ENCODE measurements around the gene GALNT16.
"Not testable (repeated sequence)": the region's sequence is repeated elsewhere in the genome, so short reads cannot be mapped to it uniquely, and the experiment has no call there.

GALNT16 gene

DNA sequence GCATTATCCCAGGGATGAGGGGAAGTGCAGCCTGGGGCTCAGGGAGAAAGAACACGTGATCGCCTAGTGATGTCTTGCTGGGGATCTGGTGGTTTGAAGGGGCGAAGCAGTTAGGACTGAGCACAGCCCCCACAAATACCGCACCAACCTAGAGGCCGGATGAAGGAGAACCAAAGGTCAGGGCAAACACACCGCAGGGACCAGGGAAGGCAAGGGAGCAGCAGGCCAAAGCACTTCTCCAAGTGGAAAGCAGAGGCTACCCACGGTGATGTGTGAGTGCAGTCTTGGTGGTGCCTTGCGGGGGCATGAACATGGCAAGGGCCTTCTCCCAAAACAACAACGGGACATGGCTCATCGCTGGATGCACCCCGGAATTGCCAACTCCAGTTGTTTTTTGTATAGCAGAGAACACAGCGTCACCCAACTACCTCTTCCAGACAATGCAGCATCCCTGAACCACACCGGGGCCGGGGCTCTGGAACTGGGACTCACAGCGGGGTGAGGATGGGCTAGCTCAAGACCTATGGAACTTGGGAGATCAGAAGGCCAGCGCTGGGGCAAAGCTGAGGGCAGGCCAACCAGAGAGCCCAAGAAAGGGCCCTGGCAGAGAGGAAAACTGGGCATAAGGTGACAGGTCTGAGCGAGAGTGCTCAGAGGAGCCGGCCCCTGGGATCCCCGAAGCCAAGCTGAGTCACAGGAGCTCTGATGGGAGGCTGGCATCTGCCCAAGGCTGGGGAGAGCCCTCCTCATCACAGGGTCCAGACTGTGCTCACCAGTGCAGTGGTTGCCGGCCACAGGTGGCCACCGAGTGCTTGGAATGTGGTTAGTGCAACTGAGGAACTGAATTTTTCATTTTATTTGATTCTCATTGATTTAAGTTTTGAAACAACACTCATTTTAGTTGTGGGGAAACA lies 11.1 kb downstream of the GALNT16 start:
- H3K4me2 ChIP-seq = no peak overlapping the region
- H3K27ac ChIP-seq = no peak overlapping the region
- no peaks in the 10 kb centered on the region for H3K79me2 ChIP-seq (ENCODE audit: insufficient read depth, low read depth)
- no peaks in the 10 kb centered on the region for H4K20me1 ChIP-seq (ENCODE audit: insufficient read depth)
- no peaks in the 10 kb centered on the region for H3K27me3 ChIP-seq (ENCODE audit: insufficient read depth, low read depth)
- H3K4me1 ChIP-seq (ENCODE audit: low read depth, poor library complexity, severe bottlenecking) = no peaks in the 10 kb centered on the region
- H3K4me3 ChIP-seq (IDR thresholded peaks at IDR 0.05; ENCODE audit: insufficient read depth, low read depth, low read length) = no peak overlapping the region
- H3K9ac ChIP-seq = no peak overlapping the region
- no peak overlapping the region for H2AFZ ChIP-seq (ENCODE audit: low read depth)
- TF ChIP-seq, protein P1, sequence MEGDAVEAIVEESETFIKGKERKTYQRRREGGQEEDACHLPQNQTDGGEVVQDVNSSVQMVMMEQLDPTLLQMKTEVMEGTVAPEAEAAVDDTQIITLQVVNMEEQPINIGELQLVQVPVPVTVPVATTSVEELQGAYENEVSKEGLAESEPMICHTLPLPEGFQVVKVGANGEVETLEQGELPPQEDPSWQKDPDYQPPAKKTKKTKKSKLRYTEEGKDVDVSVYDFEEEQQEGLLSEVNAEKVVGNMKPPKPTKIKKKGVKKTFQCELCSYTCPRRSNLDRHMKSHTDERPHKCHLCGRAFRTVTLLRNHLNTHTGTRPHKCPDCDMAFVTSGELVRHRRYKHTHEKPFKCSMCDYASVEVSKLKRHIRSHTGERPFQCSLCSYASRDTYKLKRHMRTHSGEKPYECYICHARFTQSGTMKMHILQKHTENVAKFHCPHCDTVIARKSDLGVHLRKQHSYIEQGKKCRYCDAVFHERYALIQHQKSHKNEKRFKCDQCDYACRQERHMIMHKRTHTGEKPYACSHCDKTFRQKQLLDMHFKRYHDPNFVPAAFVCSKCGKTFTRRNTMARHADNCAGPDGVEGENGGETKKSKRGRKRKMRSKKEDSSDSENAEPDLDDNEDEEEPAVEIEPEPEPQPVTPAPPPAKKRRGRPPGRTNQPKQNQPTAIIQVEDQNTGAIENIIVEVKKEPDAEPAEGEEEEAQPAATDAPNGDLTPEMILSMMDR (conservative IDR thresholded peaks at IDR 0.05; ENCODE audit: low read depth, low read length) = no peak
- no peaks in the 10 kb centered on the region for H3K36me3 ChIP-seq (ENCODE audit: insufficient read depth)

DNA sequence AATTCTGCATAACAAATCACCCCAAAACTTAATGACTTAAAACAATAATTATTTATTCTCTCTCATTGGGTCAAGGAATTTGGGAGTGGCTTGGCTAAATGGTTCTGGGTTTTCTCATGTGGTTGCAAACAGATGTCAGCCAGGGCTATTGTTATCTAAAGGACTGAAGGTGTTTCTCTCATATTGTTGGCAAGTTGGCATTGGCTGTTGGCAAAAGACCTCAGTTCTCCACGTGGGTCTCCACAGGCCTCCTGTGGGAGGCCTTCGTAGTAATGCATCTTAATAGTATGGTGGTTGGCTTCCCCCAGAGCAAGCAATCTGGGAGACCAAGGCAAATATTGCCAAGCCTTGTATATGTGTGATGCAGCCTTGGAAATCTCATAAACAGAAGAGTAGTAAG lies 14.4 kb downstream of the GALNT16 start:
- no peak overlapping the region for H3K4me3 ChIP-seq (IDR thresholded peaks at IDR 0.05; ENCODE audit: insufficient read depth, low read depth, low read length)
- H3K36me3 ChIP-seq (ENCODE audit: insufficient read depth) = no peaks in the 10 kb centered on the region
- no peak overlapping the region for H3K27ac ChIP-seq
- TF ChIP-seq, protein P1 (conservative IDR thresholded peaks at IDR 0.05; ENCODE audit: low read depth, low read length) = no peak
- H3K27me3 ChIP-seq (ENCODE audit: insufficient read depth, low read depth) = no peaks in the 10 kb centered on the region
- H3K4me1 ChIP-seq (ENCODE audit: low read depth, poor library complexity, severe bottlenecking) = no peaks in the 10 kb centered on the region
- no peaks in the 10 kb centered on the region for H3K79me2 ChIP-seq (ENCODE audit: insufficient read depth, low read depth)
- H3K4me2 ChIP-seq = no peak overlapping the region
- no peak overlapping the region for H3K9ac ChIP-seq
- no peak overlapping the region for H2AFZ ChIP-seq (ENCODE audit: low read depth)
- H4K20me1 ChIP-seq (ENCODE audit: insufficient read depth) = no peaks in the 10 kb centered on the region

DNA sequence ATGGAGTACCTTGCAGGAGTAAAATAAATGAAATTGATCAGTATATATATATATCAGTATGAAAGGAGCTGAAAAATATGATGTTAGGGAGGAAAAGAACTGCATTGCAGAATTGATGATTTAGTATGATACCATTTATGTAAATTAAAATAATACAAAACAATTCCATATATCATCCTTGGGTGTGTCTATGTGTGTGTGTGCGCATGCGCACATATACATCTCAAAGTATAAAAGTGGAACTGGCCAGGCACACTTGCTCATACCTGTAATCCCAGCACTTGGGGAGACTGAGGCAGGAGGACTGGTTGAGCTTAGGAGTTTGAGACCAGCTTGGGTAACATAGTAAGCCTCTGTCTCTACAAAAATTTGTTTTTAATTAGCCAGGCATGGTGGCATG lies 15.4 kb downstream of the GALNT16 start:
- TF ChIP-seq, protein P1 (conservative IDR thresholded peaks at IDR 0.05; ENCODE audit: low read depth, low read length) = no peak
- Histone ChIP-seq H3K27me3 (ENCODE audit: insufficient read depth, low read depth) (no peaks in the 10 kb centered on the region), H2AFZ (ENCODE audit: low read depth) (no peak overlapping the region), H3K36me3 (ENCODE audit: insufficient read depth) (no peaks in the 10 kb centered on the region), H3K79me2 (ENCODE audit: insufficient read depth, low read depth) (no peaks in the 10 kb centered on the region), H3K27ac (no peak overlapping the region), H3K4me2 (no peak overlapping the region), H3K4me1 (ENCODE audit: low read depth, poor library complexity, severe bottlenecking) (no peaks in the 10 kb centered on the region), H4K20me1 (ENCODE audit: insufficient read depth) (no peaks in the 10 kb centered on the region), H3K9ac (no peak overlapping the region), H3K4me3 (IDR thresholded peaks at IDR 0.05; ENCODE audit: insufficient read depth, low read depth, low read length) (no peak overlapping the region)

DNA sequence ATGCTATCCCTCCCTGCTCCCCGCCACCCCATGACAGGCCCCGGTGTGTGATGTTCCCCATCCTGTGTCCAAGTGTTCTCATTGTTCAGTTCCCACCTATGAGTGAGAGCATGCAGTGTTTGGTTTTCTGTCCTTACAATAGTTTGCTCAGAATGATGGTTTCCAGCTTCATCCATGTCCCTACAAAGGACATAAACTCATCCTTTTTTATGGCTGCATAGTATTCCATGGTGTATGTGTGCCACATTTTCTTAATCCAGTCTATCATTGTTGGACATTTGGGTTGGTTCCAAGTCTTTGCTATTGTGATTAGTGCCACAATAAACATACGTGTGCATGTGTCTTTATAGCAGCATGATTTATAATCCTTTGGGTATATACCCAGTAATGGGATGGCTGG lies 17.4 kb downstream of the GALNT16 start:
- H2AFZ ChIP-seq (ENCODE audit: low read depth); H3K9ac ChIP-seq; H3K79me2 ChIP-seq (ENCODE audit: insufficient read depth, low read depth); H4K20me1 ChIP-seq (ENCODE audit: insufficient read depth); H3K27me3 ChIP-seq (ENCODE audit: insufficient read depth, low read depth); H3K27ac ChIP-seq; H3K4me2 ChIP-seq; H3K36me3 ChIP-seq (ENCODE audit: insufficient read depth); H3K4me3 ChIP-seq (IDR thresholded peaks at IDR 0.05; ENCODE audit: insufficient read depth, low read depth, low read length); H3K4me1 ChIP-seq (ENCODE audit: low read depth, poor library complexity, severe bottlenecking): not testable (repeated sequence)

DNA sequence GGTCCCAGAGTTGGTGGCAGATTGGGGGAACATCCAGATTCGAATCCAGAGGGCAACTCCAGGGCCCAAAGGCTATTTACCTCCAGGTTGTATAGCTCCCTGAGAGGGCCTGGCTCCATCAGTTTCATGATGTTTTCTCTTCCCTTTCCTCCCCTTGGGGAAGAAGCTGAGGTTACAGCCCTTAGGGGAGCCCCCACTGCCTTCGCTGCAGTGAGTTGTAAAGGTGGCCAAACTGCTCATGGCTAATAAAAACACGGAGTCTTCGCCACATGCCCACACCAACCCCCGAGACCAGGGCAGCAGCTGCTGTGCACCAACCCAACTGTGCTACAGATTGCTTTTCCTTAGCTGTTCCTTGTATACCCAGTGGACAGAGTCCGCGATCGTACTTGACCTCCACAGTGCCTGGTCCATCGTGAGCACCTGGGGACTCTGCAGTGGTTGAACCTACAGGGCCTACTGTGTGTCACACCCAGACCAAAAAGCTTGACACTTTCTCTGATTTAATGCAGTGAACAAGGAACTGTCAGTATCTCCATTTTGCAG lies 20.9 kb downstream of the GALNT16 start:
- no peak overlapping the region for H3K9ac ChIP-seq
- H3K4me1 ChIP-seq (ENCODE audit: low read depth, poor library complexity, severe bottlenecking) = no peaks in the 10 kb centered on the region
- TF ChIP-seq, protein P1 (conservative IDR thresholded peaks at IDR 0.05; ENCODE audit: low read depth, low read length) = no peak
- H3K79me2 ChIP-seq (ENCODE audit: insufficient read depth, low read depth) = no peaks in the 10 kb centered on the region
- H3K36me3 ChIP-seq (ENCODE audit: insufficient read depth) = no peaks in the 10 kb centered on the region
- H3K27ac ChIP-seq = no peak overlapping the region
- no peaks in the 10 kb centered on the region for H4K20me1 ChIP-seq (ENCODE audit: insufficient read depth)
- no peaks in the 10 kb centered on the region for H3K27me3 ChIP-seq (ENCODE audit: insufficient read depth, low read depth)
- H3K4me3 ChIP-seq (IDR thresholded peaks at IDR 0.05; ENCODE audit: insufficient read depth, low read depth, low read length) = no peak overlapping the region
- no peak overlapping the region for H2AFZ ChIP-seq (ENCODE audit: low read depth)
- H3K4me2 ChIP-seq = no peak overlapping the region
